ENCODE results near the gene SYK. TPM values are rescaled to one million over a fixed set of nuclear protein-coding genes. Genes with fewer than 3 reads are reported as not detected.

Gene SYK
- polyA plus RNA-seq, 1 of the 3 experiments (the other 2 are of a cell fraction), result not detected

- ChIA-PET CTCF (interaction anchor here (9.2 kb wide), 1 partner anchor 26 kb away, joined by 44 read pairs; no protein-coding TSS in a partner anchor), POLR2A (no interaction called here)
- 32% methylated on average over 5 of the region's 5 CpGs for WGBS (ENCODE audit: low lambda C conversion rate)
- H3K4me3 ChIP-seq (ENCODE audit: low read depth in 2 of 2, low read length in 1 of 2), result no peak overlapping the region
- H3K27ac ChIP-seq (ENCODE audit: low read depth in 2 of 2, low read length in 1 of 2), result no peak overlapping the region
- H3K9me2 ChIP-seq, result no peaks in the 10 kb centered on the region
- no peak overlapping the region for H2AFZ ChIP-seq (ENCODE audit: low read depth)
- H3K36me3 ChIP-seq (replicated peaks in 1 of 2; ENCODE audit: control insufficient read depth in 1 of 2, insufficient read depth in 2 of 2, low read length in 1 of 2), result no peaks in the 10 kb centered on the region
- TF ChIP-seq JUND (IDR thresholded peaks at IDR 0.05) (no peak), POLR2AphosphoS5 (IDR thresholded peaks at IDR 0.05; ENCODE audit: low read depth, low read length) (no peak), SMC3 (IDR thresholded peaks at IDR 0.05; ENCODE audit: low read depth, low read length) (no peak), MAX (IDR thresholded peaks at IDR 0.05; ENCODE audit: low read depth) (no peak), MEF2A (IDR thresholded peaks at IDR 0.05; ENCODE audit: borderline replicate concordance, low read depth) (no peak), IRF3 (IDR thresholded peaks at IDR 0.05; ENCODE audit: low read depth, low read length) (no peak)
- no peak overlapping the region for H3K4me2 ChIP-seq
- no peaks in the 10 kb centered on the region; a peak in 1 of 4 replicates for H3K4me1 ChIP-seq (ENCODE audit: control insufficient read depth in 1 of 2, insufficient read depth in 2 of 2, low read depth in 1 of 2, low read length in 1 of 2)
- H3F3A ChIP-seq (replicated peaks; ENCODE audit: insufficient read depth), result no peaks in the 10 kb centered on the region
- no peaks in the 10 kb centered on the region for H3K79me2 ChIP-seq (ENCODE audit: insufficient read depth)
- no peak for DNase-seq
- H3K27me3 ChIP-seq (ENCODE audit: insufficient read depth), result no peaks in the 10 kb centered on the region
- no peaks in the 10 kb centered on the region for H3K9me3 ChIP-seq
- no peaks in the 10 kb centered on the region for H4K20me1 ChIP-seq (ENCODE audit: insufficient read depth)
- H3K9ac ChIP-seq, result no peak overlapping the region
Observed at GRCh38 chr9:90941661-90942060, 140.0 kb downstream of the SYK start.

- ChIA-PET POLR2A (no interaction called here), CTCF (no interaction called here)
Observed at GRCh38 chr9:90942555-90942954, 140.9 kb downstream of the SYK start.

More at GRCh38 chr9:90942555-90942954, 140.9 kb downstream of the SYK start:
- no peaks in the 10 kb centered on the region for H4K20me1 ChIP-seq (ENCODE audit: insufficient read depth)
- H3K9me2 ChIP-seq, result no peaks in the 10 kb centered on the region
- WGBS (ENCODE audit: low lambda C conversion rate), result 60% methylated on average over 6 of the region's 7 CpGs
- H3K9ac ChIP-seq, result no peak overlapping the region
- H3K4me3 ChIP-seq (ENCODE audit: low read depth in 2 of 2, low read length in 1 of 2), result no peak overlapping the region
- H3K79me2 ChIP-seq (ENCODE audit: insufficient read depth), result no peaks in the 10 kb centered on the region
- no peaks in the 10 kb centered on the region for H3K36me3 ChIP-seq (replicated peaks in 1 of 2; ENCODE audit: control insufficient read depth in 1 of 2, insufficient read depth in 2 of 2, low read length in 1 of 2)
- no peak overlapping the region for H3K27ac ChIP-seq (ENCODE audit: low read depth in 2 of 2, low read length in 1 of 2)
- DNase-seq, result no peak
- no peak overlapping the region for H3K4me2 ChIP-seq
- H3K4me1 ChIP-seq (ENCODE audit: control insufficient read depth in 1 of 2, insufficient read depth in 2 of 2, low read depth in 1 of 2, low read length in 1 of 2), result no peaks in the 10 kb centered on the region; a peak in 1 of 4 replicates
- no peak for TF ChIP-seq GABPA (IDR thresholded peaks at IDR 0.05; ENCODE audit: low read depth)
- no peak for TF ChIP-seq IRF3 (IDR thresholded peaks at IDR 0.05; ENCODE audit: low read depth, low read length)
- TF ChIP-seq GATA2 (CRISPR knock-in tag; IDR thresholded peaks at IDR 0.05), result no peak
- TF ChIP-seq USF2 (IDR thresholded peaks at IDR 0.05; ENCODE audit: borderline replicate concordance, low read depth, low read length), result no peak
- no peak for TF ChIP-seq YY1 (IDR thresholded peaks at IDR 0.05; ENCODE audit: low read depth)
- TF ChIP-seq MXI1 (IDR thresholded peaks at IDR 0.05; ENCODE audit: low read depth, low read length), result no peak
- no peak for TF ChIP-seq EP300 (IDR thresholded peaks at IDR 0.05; ENCODE audit: borderline replicate concordance in 1 of 2, low read depth in 1 of 2, low read length in 1 of 2)
- TF ChIP-seq RFX5 (IDR thresholded peaks at IDR 0.05; ENCODE audit: low read length), result no peak
- TF ChIP-seq MEF2A (IDR thresholded peaks at IDR 0.05; ENCODE audit: borderline replicate concordance, low read depth), result no peak
- no peak for TF ChIP-seq MAX (IDR thresholded peaks at IDR 0.05; ENCODE audit: low read depth)
- no peak for TF ChIP-seq RAD21 (IDR thresholded peaks at IDR 0.05; ENCODE audit: low read length)
- no peak for TF ChIP-seq TCF12 (IDR thresholded peaks at IDR 0.05)
- H3F3A ChIP-seq (replicated peaks; ENCODE audit: insufficient read depth), result no peaks in the 10 kb centered on the region
- H3K27me3 ChIP-seq (ENCODE audit: insufficient read depth), result no peaks in the 10 kb centered on the region; the same call in 1 of the 2 replicates
- no peak overlapping the region for H2AFZ ChIP-seq (ENCODE audit: low read depth)
- H3K9me3 ChIP-seq, result no peaks in the 10 kb centered on the region
